GM18498 (cell line): Measurements from ENCODE around the gene FARP2.

Experiments used
- ATAC-seq: cut with Tn5 transposase; IDR thresholded peaks from one replicate; pipeline ENCODE4 v1.9.1; 2021; ENCODE audit warnings: mild to moderate bottlenecking, moderate library complexity; ENCODE audit not compliant: unreplicated experiment

FARP2 gene

DNA sequence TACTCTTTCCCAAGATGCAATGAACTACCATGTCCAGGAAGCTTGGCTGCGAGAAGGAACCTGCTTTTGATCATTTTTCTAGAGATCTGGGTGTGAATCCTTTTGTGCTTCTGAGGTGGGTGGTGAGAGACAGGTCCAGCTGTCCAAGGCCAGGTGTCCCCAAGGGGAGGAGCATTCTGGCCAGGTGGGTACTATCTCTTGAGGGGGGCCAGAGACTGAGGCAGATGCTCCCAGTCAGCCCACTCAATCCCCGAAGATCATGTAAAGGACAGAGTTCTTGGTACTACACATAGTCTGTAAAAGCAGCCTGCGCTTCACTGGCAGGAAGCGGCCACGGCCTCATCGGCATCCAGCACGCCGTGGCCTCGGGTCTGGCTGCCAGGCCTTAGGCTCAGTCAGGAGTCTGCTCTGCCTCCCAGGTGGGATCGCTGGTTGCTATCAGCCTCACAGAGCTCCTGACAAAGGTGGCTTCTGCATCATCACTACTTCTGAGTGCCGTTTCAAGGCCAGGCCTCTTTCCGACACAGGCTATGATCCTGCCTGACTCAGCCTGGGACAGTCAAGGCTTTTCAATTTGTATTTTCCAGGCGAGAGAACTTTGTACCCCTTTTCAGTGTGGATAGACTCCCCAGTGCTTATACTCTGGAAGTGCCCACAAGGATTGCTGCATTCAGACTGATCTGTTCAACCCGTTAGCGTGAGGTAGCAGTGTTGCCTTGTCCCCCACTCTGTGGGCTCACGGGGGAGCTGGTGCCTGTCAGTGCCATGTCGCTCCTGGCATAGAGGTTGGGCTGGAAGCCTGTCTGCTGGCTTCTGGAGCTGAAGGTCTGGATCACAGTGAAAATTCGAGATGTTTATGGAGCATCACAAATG is 123.2 kb downstream of the FARP2 start:
- no peak for ATAC-seq

DNA sequence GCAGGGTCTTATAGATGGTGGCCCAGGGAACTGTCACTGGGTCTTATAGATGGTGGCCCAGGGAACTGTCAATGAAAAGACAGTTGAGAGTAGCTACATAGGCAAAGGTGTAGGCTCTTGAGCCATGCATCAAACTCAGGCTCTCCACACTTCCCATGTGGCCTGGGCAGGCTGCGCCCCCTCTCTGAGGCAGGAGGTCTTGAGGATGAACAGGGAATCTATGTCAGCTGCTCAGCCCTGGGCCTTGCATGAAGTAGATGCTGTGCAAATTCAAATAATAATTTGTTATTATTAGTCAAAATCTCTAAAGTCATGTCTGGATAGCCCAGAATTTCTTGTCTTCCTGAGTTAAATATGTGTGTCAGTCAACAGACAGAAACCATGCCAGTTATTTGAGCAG is 125.6 kb downstream of the FARP2 start:
- ATAC-seq = no peak

DNA sequence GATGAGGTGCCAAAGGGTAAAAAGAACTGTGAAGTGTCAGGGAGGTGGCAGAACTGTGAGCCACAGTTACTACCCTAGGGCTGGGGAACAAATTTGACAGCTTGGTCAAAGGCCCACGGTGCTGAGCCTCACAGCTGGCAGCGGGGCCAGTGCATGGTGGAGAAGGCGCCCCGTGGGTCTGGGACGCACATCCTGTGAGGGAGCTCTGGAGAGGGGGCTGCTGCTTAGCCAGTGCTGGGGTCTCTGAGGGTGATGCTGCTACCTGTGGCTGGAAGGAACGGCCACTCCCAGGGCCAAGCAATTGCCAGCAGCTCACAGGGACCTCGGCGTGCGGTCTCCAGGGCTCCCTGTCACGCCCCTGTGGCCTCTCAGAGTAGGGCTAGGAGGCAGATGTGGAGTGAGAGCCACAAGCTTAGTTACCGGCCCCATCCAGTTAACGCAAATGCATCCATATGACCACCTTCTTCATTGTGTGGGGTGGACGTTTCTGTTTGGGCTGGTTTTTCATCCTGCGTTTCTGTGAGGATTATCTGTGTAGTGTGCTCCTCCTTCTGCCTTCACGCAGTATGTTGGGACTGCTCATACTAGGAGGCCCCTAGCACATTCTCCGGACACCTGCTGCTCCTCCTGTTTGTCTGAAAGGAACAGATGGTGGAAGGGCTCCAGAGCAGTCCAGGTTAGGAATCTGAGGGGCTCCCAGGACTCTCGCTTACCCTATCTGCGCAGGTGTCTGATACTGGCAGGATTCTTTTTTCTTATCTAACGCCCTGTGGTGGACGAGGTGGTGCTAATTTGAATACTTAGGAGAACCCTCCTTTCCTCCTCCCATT is 126.3 kb downstream of the FARP2 start:
- no peak for ATAC-seq

GRCh38 chr2:241483305-241483704 is 127.2 kb downstream of the FARP2 start:
- no peak for ATAC-seq

DNA sequence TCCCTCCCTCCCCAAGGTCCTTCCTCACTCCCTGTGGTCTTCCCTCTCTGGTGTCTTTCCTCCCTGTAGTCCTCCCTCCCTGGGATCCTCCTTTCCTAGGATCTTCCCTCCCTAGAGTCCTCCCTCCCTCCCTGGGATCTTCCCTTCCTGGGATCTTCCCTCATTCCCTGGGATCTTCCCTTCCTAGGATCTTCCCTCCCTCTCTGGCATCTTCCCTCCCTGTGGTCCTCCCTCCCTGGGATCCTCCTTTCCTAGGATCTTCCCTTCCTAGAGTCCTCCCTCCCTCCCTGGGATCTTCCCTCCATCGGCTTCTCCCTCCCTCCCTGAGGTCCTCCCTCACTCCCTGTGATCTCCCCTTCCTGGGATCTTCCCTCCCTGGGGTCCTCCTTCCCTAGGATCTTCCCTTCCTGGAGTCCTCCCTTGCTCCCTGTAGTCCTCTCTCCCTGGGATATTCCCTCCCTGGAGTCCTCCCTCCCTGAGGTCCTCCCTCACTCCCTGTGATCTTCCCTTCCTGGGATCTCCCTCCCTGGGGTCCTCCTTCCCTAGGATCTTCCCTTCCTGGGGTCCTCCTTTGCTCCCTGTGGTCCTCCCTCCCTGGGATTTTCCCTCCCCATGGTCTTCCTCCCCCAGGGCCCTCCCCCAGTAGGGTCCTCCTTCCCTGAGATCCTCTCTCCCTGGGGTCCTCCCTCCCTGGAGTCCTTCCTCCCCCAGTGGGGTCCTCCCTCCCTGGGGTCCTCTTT is 129.3 kb downstream of the FARP2 start:
- no peak for ATAC-seq

- ATAC-seq = no peak
Observed at GRCh38 chr2:241489088-241489487, 133.0 kb downstream of the FARP2 start.

- ATAC-seq = no peak
Observed at GRCh38 chr2:241489733-241490680, 133.9 kb downstream of the FARP2 start.

GRCh38 chr2:241490825-241491506 is 134.9 kb downstream of the FARP2 start:
- no peak for ATAC-seq

- ATAC-seq = no peak
Observed at GRCh38 chr2:241491549-241492173, 135.6 kb downstream of the FARP2 start.

- ATAC-seq = no peak
Observed at GRCh38 chr2:241492174-241492565, 136.1 kb downstream of the FARP2 start.

DNA sequence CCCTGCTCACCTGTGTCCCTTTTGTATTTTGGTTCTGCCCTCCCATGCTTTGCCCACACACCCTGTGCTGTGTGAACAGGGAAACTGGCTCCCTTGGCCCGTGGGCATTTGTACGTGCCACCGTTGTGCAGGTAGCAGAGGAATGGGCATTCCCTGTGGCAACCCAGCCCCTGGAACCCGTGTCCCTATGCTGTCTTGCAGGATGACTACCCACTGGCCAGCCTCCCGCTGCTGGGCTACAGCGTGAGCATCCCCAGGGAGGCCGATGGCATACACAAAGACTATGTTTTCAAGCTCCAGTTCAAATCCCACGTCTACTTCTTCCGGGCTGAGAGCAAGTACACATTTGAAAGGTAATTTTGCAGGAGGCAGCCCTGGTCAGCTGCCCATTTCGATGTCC is 137.0 kb downstream of the FARP2 start:
- no peak for ATAC-seq

DNA sequence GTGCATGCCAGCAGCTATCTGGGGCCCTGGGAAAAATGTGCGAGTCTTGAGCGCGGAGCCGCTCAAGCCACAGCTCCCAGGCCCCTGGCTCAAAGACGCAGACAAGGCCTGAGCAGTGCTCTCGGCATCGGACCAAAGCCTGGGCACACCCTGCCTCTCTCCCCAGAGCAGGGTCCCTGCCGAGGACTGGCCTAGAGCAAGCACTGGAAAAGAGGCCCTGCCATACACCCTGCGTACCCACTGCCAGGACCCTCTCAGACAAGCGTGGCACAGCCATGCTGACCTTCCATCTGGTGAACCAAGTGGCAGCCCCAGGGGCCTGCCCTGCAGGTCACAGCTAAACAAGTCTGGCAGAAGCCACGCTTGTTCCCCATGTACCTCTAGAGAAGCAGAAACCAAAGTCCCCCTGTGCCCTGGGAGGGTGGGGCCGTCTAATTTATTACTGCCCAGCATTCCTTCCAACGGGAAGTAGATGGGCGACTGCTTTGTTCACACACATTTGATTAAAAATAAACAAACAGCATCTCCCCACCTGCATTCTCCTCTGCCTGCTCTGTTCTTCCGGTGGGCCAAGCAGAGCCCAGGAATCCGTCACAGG is 138.3 kb downstream of the FARP2 start:
- ATAC-seq = no peak

DNA sequence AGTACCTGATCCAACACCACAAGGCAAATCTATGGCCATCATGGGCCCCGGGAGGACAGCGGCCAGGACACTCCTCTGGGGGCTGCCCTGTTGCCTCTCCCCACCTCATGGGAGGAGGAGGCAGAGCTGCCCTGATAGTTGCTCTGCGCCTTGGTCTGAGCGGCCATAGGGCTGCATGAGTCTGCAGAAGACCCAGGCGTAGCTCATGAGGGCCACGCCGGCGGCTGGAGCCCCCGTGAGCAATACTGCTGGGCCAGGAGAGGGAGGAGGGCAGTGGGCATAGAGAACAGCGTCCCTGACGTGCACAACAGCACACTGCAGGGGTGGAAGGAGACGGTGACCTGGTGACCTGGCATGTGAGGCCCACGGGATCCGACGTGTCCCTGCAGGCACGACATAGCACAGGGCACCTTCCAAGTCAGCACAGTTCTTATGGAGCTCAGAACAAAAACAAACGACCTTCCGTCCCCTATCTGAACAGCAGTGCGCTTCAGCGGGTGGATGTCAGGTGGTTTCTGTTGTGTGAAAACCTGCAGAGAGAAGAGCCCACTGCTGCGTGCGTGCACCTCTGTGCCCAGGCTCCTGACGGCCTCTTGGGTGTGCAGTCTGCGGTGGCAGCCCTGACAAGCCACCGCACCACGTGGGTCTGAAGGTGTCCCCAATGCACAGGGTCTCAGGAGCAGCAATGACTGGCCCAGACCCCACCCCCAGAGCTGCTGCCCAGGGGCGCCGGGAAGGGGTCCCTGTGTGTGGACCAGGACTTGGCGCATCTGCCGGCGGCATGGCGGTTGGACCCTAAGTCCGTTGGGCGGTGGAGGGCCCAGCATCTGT is 139.3 kb downstream of the FARP2 start:
- no peak for ATAC-seq

DNA sequence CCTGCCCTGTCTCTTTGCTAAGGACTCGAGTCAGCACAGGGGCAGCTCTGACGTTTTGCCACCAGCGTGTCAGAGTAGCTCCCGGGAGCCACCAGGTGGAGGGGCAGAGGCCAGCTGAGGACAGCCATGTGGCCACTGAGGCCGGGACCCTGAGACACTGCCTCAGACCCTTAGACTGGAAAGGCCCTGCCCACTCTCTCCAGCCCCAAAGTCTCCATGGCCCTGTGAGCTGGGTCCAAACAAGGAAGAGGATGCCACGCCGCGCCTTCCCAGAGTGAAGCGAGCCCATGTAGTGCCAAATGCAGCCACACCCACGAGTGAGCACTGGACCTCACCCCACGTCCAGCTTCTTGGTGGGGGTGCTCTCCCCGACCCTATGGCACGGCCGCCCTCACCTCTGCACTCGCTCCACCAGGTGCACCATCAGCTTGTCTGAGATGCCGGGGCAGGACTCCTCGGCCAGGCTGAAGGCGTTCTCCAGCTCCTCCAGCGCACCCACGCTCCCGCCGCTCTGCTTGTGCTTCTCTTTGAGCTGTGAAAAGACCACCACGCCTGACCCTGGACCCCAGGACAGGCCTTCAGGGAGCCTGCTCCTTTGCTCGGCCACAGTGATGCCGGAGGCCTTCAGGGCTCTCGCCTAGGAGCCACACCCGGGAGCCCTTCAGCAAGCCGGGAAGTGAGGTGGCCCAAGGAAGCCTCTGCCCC is 140.1 kb downstream of the FARP2 start:
- no peak for ATAC-seq

DNA sequence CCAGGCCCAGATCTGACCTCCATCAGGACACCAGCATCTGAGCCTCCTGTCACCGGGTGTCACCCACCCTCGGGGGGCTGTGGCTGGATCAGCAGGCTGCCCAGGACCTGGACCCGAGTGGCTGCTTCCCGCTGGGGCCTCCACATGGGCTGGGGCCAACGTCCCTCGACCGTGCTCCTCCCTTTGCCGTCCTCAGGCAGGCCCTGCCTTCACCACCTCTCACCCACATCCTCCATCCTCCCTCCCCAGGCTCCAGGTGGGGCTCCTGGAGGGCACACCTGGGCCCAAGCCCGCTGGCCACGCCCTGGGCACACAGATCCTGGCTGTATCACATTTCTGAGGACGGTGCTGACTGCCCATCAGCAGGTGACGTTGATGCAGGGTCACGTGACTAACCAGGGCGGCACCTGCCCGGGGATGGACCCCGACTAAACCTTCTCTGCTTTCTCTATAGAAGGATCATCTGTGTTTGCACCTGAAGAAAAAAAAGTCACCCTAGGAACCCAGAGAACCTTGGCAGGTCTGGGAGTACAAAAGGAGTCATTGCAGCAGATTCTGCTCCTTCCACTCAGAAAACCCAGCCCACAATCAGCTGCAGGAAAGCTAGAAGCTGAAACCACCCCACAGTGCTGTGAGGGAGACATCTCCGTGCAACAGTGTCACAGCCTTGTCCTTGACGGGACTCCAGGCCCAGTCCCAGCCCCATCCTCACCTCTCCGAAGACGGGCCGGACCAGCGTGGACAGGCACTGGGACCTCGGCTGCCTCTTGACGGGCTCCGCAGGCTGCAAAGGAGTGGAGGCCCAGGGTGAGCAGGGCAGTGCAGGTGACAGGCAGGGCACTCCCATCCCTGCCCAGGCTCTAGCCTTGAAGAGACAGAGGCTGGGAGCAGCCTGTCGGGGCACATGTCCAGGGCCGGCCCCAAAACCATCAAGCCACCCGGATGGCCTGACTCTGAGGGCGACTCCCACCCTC is 141.1 kb downstream of the FARP2 start:
- ATAC-seq = no peak
